HFF-Myc (cell line): ENCODE measurements around the gene UCN2.

ENCODE experiments used
- DNase-seq: peaks from one replicate; pipeline ENCODE4 v3.0.0-alpha.2; 2011; ENCODE audit warnings: low read depth; ENCODE audit errors: extremely low read depth
- H3K4me3 ChIP-seq: replicated peaks from 2 replicates; pipeline ENCODE4 v1.5.1; 2011; ENCODE audit warnings: low read depth, mild to moderate bottlenecking, control low read depth, low read length
- CTCF ChIP-seq: IDR thresholded peaks from 2 replicates; pipeline ENCODE4 v1.5.1; 2012; ENCODE audit warnings: mild to moderate bottlenecking, low read depth, low read length, control low read depth; ENCODE audit errors: missing control alignments

UCN2 gene

GRCh38 chr3:48564022-48564421 is 441 bp upstream of the UCN2 start:
- DNase-seq, result no peak
- TF ChIP-seq CTCF, result no peak
- H3K4me3 ChIP-seq, result no peak overlapping the region

GRCh38 chr3:48562367-48563095 is 1.1 kb downstream of the UCN2 start:
- TF ChIP-seq CTCF, result no peak
- DNase-seq, result no peak
- no peak overlapping the region for H3K4me3 ChIP-seq

GRCh38 chr3:48561045-48561736 is 2.4 kb downstream of the UCN2 start:
- no peak for DNase-seq
- peak; percentile 19 for TF ChIP-seq CTCF
- H3K4me3 ChIP-seq, result no peak overlapping the region

- no peak overlapping the region for H3K4me3 ChIP-seq
- no peak for TF ChIP-seq CTCF
- DNase-seq, result no peak
Measured at GRCh38 chr3:48560648-48561018, 2.9 kb downstream of the UCN2 start.

- TF ChIP-seq CTCF, result no peak
- DNase-seq, result no peak
- no peak overlapping the region for H3K4me3 ChIP-seq
Measured at GRCh38 chr3:48558493-48559134, 5.0 kb downstream of the UCN2 start.

GRCh38 chr3:48556796-48557626 is 6.6 kb downstream of the UCN2 start, which contains the start of gene PFKFB4:
PFKFB4 (minus strand) TSS chr3:48556803; CDS start chr3:48556777, 26 bp downstream.
- H3K4me3 ChIP-seq, result peak within 1 kb of the TSS; percentile 47
- DNase-seq, result peak; percentile 98
- TF ChIP-seq CTCF, result no peak
